SK-N-SH treated with all-trans-retinoic acid at 6 μM for 48 hours (cell line): ENCODE data around the gene JPH3.
A peak's percentile ranks its signal among the peaks of the same experiment; 100 is the strongest.

ENCODE experiments used
- ATAC-seq: fragments of 200-7000 bp; cut with Tn5 transposase; 3 replicates; pipeline ENCODE4 v1.9.1; 2020; ENCODE audit warnings: mild to moderate bottlenecking, moderate library complexity
- ARNTL ChIP-seq: fragments of 450-650 bp; formaldehyde crosslinking; IDR thresholded peaks from 2 replicates; pipeline ENCODE4 v1.5.0; 2020; ENCODE audit warnings: low read depth, mild to moderate bottlenecking, moderate library complexity, borderline replicate concordance
- BACH2 ChIP-seq: fragments of 250-450 bp; sonication (Bioruptor Pico); IDR thresholded peaks from 2 replicates; pipeline ENCODE4 v1.9.0; 2021; ENCODE audit warnings: mild to moderate bottlenecking, borderline replicate concordance
- CREB5 ChIP-seq: fragments of 250-450 bp; sonication (Bioruptor Pico); IDR thresholded peaks from 2 replicates; pipeline ENCODE4 v1.5.1; 2020; ENCODE audit warnings: low read depth, mild to moderate bottlenecking, moderate library complexity
- CSDC2 ChIP-seq: fragments of 250-450 bp; sonication (Bioruptor Pico); IDR thresholded peaks from 2 replicates; pipeline ENCODE4 v1.5.0; 2020; ENCODE audit warnings: mild to moderate bottlenecking, moderate library complexity
- CSRNP3 ChIP-seq: fragments of 250-450 bp; sonication (Bioruptor Pico); IDR thresholded peaks from 2 replicates; pipeline ENCODE4 v1.5.1; 2021; ENCODE audit warnings: mild to moderate bottlenecking, moderate library complexity
- ESRRG ChIP-seq: fragments of 250-450 bp; sonication (Bioruptor Pico); IDR thresholded peaks from 2 replicates; pipeline ENCODE4 v1.6.1; 2021; ENCODE audit warnings: mild to moderate bottlenecking
- ISL1 ChIP-seq: fragments of 250-450 bp; sonication (Bioruptor Pico); IDR thresholded peaks from 2 replicates; pipeline ENCODE4 v2.1.2; 2022; ENCODE audit warnings: mild to moderate bottlenecking, moderate library complexity
- OSR1 ChIP-seq: fragments of 250-450 bp; sonication (Bioruptor Pico); IDR thresholded peaks from 2 replicates; pipeline ENCODE4 v1.8.0; 2022; ENCODE audit warnings: moderate library complexity, mild to moderate bottlenecking, inconsistent platforms
- PATZ1 ChIP-seq: fragments of 250-450 bp; sonication (Bioruptor Pico); IDR thresholded peaks from 2 replicates; pipeline ENCODE4 v1.8.0; 2020; ENCODE audit warnings: mild to moderate bottlenecking, moderate library complexity, borderline replicate concordance
- POU6F1 ChIP-seq: fragments of 250-450 bp; sonication (Bioruptor Pico); IDR thresholded peaks from 2 replicates; pipeline ENCODE4 v1.8.0; 2021; ENCODE audit warnings: low read depth, mild to moderate bottlenecking, moderate library complexity, borderline replicate concordance
- RARB ChIP-seq: fragments of 250-450 bp; sonication (Bioruptor Pico); IDR thresholded peaks from 2 replicates; pipeline ENCODE4 v1.8.0; 2021; ENCODE audit warnings: mild to moderate bottlenecking, moderate library complexity
- SNAI2 ChIP-seq: fragments of 250-450 bp; sonication (Bioruptor Pico); IDR thresholded peaks from 2 replicates; pipeline ENCODE4 v1.5.0; 2020; ENCODE audit warnings: mild to moderate bottlenecking, moderate library complexity
- TCF4 ChIP-seq: fragments of 250-450 bp; sonication (Bioruptor Pico); IDR thresholded peaks from 2 replicates; pipeline ENCODE4 v1.8.0; 2021; ENCODE audit warnings: mild to moderate bottlenecking, moderate library complexity, borderline replicate concordance
- TOX ChIP-seq: fragments of 250-450 bp; sonication (Bioruptor Pico); IDR thresholded peaks from 2 replicates; pipeline ENCODE4 v1.8.0; 2021; ENCODE audit warnings: mild to moderate bottlenecking, moderate library complexity, borderline replicate concordance
- ZC3H10 ChIP-seq: fragments of 250-450 bp; sonication (Bioruptor Pico); IDR thresholded peaks from 2 replicates; pipeline ENCODE4 v1.5.1; 2021; ENCODE audit warnings: mild to moderate bottlenecking, moderate library complexity
- ZFP3 ChIP-seq: fragments of 250-450 bp; sonication (Bioruptor Pico); IDR thresholded peaks from 2 replicates; pipeline ENCODE4 v1.5.0; 2020; ENCODE audit warnings: mild to moderate bottlenecking, moderate library complexity
- ZFP30 ChIP-seq: fragments of 450-650 bp; formaldehyde crosslinking; IDR thresholded peaks from 2 replicates; pipeline ENCODE4 v1.5.0; 2022; ENCODE audit warnings: mild to moderate bottlenecking, moderate library complexity
- ZNF565 ChIP-seq: fragments of 450-650 bp; formaldehyde crosslinking; conservative IDR thresholded peaks from 2 replicates; pipeline ENCODE4 v1.5.0; 2020; ENCODE audit warnings: low read depth, mild to moderate bottlenecking, moderate library complexity
- ZNF70 ChIP-seq: fragments of 450-650 bp; formaldehyde crosslinking; IDR thresholded peaks from 2 replicates; pipeline ENCODE4 v1.5.0; 2020; ENCODE audit warnings: mild to moderate bottlenecking, moderate library complexity

The JPH3 gene

GRCh38 chr16:87602821-87603683 lies 744 bp downstream of the JPH3 start:
- ATAC-seq, result no peak; the same call in 1 of the 3 replicates
- no peak for TF ChIP-seq PATZ1
- TF ChIP-seq POU6F1, result no peak
- TF ChIP-seq CSDC2 (CRISPR knock-in tag), result no peak
- TF ChIP-seq TOX, result no peak
- TF ChIP-seq RARB (CRISPR knock-in tag), result no peak
- TF ChIP-seq BACH2 (CRISPR knock-in tag), result no peak
- no peak for TF ChIP-seq ZFP30 (CRISPR knock-in tag)
- TF ChIP-seq ZC3H10 (CRISPR knock-in tag), result no peak
- no peak for TF ChIP-seq ZNF565
- TF ChIP-seq TCF4, result no peak
- no peak for TF ChIP-seq ZNF70 (CRISPR knock-in tag)
- TF ChIP-seq, all 23 proteins: peak for 0

GRCh38 chr16:87603684-87604633 lies 1.7 kb downstream of the JPH3 start:
- TF ChIP-seq ESRRG, result no peak
- no peak for TF ChIP-seq PATZ1
- TF ChIP-seq ZC3H10 (CRISPR knock-in tag), result no peak
- TF ChIP-seq ZFP3 (CRISPR knock-in tag), result no peak
- TF ChIP-seq CREB5 (CRISPR knock-in tag), result no peak
- no peak for TF ChIP-seq TCF4
- no peak for TF ChIP-seq ISL1 (CRISPR knock-in tag)
- TF ChIP-seq ARNTL (CRISPR knock-in tag), result no peak
- TF ChIP-seq RARB (CRISPR knock-in tag), result no peak
- no peak for TF ChIP-seq TOX
- TF ChIP-seq CSRNP3 (CRISPR knock-in tag), result no peak
- no peak for TF ChIP-seq BACH2 (CRISPR knock-in tag)
- peak; percentile 24 for ATAC-seq

GRCh38 chr16:87604634-87605111 lies 2.4 kb downstream of the JPH3 start:
- no peak for ATAC-seq
- TF ChIP-seq ZFP30 (CRISPR knock-in tag), result no peak

- no peak for ATAC-seq
- TF ChIP-seq PATZ1, result no peak
- no peak for TF ChIP-seq POU6F1
- TF ChIP-seq ARNTL (CRISPR knock-in tag), result no peak
- TF ChIP-seq TOX, result no peak
- no peak for TF ChIP-seq ESRRG
- TF ChIP-seq CSDC2 (CRISPR knock-in tag), result no peak
- TF ChIP-seq ZC3H10 (CRISPR knock-in tag), result no peak
- TF ChIP-seq CREB5 (CRISPR knock-in tag), result no peak
- TF ChIP-seq ISL1 (CRISPR knock-in tag), result no peak
- no peak for TF ChIP-seq ZFP30 (CRISPR knock-in tag)
- no peak for TF ChIP-seq SNAI2
- TF ChIP-seq OSR1, result no peak
Measured at GRCh38 chr16:87607223-87607622, 4.9 kb downstream of the JPH3 start.
